AML-193 (cell line): Measurements from ENCODE around the gene TSPAN9.
A peak's percentile ranks its signal among the peaks of the same experiment; 100 is the strongest.

Experiments used
- DNase-seq, 2 experiments: peaks; one replicate each; lab custom pipeline; 2025; lab: John Stamatoyannopoulos, UW

TSPAN9 gene

GRCh38 chr12:3296409-3296701 lies 219.2 kb downstream of the TSPAN9 start:
- no peak for DNase-seq

DNA sequence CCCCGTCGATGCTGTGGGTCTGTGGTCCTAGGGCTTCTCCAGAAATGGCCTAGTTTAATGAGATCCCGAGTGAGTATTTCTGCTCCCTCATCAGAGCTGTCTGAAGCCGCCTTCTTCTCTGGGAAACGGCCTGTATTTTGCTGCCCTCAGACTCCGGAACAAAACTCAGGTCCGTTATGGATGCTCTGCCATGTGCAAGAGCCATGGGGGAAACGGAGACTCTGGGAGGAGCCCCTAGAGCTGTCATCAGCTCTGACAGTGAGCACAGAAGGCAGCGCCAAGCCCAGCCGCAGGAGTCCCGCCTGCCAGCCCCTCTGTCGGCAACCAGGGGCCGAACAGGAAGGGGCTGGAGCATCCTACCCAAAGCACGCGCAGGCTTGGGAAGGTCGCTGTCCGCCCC lies 221.4 kb downstream of the TSPAN9 start:
- DNase-seq: no peak

GRCh38 chr12:3299929-3300832 lies 223.0 kb downstream of the TSPAN9 start:
- DNase-seq: peak; percentile 50 to 56

GRCh38 chr12:3300833-3301401 lies 223.7 kb downstream of the TSPAN9 start:
- no peak for DNase-seq

DNA sequence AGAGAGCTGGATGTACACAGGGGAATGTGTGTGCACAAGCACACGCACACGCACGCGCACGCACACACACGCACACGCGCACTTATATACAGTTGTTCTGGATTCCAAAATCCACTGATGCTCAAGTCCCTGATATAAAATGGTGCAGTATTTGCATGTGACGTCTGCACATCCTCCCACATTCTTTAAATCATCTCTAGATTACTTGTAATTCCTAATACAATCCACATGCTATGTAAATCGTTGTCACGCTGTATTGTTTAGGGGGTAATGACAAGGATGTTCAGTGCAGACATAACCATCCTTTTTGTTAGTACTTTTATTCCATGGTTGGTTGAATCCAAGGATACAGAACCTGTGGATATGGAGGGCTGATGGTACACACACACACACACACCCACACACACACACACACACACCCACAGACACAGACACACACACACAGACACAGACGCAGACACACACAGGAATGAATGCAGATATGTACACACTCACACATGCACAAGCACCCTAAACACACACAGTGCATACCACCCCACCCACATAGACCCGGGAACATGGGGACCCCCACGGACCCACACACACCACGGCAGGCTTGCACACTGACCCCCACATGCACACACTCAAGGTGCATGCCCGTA lies 225.3 kb downstream of the TSPAN9 start:
- no peak for DNase-seq

- no peak for DNase-seq
These were observed 226.4 kb downstream of the TSPAN9 start for GRCh38 chr12:3303410-3304136.

GRCh38 chr12:3304436-3305165 lies 227.4 kb downstream of the TSPAN9 start:
- DNase-seq: no peak

GRCh38 chr12:3305464-3305863 lies 228.3 kb downstream of the TSPAN9 start:
- DNase-seq: no peak

DNA sequence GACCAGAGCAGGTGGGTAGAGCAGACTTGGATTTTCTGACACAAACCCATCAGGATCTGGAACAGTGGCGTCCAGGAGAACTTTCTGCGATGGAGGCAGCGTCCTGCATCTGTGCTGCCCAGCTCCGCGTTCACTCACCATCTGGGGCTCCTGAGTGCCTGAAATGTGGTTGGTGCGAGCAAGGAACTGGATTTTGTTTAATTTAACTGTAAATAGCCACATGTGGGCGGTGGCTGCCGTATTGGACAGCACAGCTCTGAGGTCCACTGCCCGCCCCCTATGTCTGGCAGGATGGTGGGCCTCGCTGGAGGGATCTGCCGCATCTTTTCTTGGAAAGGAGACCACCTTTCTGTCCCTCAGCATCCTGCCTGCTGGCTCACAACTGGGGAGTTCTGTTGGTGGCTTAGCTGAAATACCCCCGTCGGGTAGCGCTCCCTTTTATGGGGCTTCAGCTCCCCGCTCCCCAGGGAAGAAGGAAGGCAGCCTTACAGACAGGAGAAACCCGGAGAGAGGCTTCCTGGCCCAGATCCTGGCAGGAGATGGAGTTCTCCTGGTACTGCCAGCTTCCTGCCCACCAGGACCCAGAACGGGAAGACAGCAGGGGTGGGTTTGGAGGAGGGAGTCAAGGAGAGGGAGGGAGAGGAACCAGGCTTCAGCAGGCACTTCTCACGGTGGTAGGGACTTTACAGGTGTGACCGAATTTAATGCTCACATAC lies 228.9 kb downstream of the TSPAN9 start:
- DNase-seq: no peak

- DNase-seq: no peak
These were observed 230.2 kb downstream of the TSPAN9 start for GRCh38 chr12:3307389-3307788.

GRCh38 chr12:3308063-3308462 lies 230.9 kb downstream of the TSPAN9 start:
- no peak for DNase-seq

DNA sequence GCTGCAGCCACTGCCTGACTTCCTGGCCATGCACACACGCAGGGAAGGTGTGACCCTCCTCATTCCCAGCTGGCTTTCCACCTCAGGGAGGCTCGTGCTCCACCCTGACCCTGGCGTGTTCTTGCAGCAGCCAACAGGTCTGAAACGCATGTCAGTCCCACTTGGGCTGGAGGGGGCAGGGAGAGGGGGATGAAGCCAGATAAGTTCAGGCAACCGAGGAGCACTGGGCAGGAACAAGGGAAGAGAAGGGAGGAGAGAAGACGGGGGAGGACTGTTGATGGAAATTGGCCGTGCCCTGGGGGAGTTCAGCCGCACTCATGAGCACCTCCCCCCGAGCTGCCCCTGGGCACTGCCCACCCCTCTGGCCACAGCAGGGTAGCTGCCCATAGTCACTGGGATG lies 231.4 kb downstream of the TSPAN9 start:
- DNase-seq: no peak

DNA sequence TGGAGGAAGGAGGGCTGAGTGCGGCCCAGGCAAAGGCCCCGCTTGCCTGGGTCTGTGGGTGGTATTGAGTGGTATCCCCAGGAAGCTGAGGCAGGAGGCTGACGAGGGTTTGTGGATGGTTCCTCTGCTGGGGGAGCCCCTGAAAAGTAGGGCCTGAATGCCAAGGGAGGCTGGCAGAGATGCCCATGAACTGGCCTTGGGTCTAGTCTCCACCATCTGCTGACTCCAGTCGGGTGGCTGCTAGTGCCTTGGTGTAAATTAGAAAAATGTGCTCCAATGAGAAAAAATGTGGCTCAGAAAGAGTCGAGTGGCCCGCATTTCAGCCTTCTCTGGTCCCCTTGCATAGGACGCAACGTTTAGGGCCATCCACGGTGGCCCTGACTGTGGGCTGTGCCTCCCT lies 232.6 kb downstream of the TSPAN9 start:
- no peak for DNase-seq

GRCh38 chr12:3310271-3311026 lies 233.3 kb downstream of the TSPAN9 start:
- no peak for DNase-seq

- DNase-seq: no peak
These were observed 233.8 kb downstream of the TSPAN9 start for GRCh38 chr12:3311027-3311402.

DNA sequence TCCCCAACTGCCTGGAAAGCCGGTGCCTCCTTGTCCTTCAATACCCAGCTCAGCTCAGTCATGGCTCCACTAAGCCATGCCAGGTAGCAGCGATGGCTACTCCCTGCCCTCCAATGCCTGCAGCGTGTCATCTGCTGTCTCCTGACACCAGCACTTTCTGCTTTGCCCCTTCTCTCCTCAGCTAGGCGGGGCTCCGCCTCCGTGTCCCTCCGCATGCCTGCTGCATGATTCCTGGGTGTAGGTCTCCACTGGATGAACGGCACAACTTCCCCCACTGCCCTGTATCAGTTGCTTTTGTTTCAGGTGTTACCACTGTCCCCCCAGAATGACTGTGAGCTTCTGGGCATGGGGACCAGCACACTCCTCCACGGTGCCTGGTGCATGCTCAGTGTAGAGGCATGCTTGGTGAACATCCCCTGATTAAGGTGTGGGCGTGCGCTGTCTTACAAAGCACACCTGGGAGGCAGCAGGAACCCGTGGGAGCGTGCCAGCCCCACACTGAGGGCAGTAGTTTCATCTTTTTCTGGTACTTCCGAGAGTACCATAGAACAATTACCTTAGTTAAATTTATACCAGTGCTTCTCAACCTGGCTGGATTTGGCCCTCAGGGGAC lies 234.4 kb downstream of the TSPAN9 start:
- DNase-seq: no peak

- no peak for DNase-seq
These were observed 235.9 kb downstream of the TSPAN9 start for GRCh38 chr12:3313066-3313465.

- DNase-seq: peak; percentile 8 to 28
These were observed 236.8 kb downstream of the TSPAN9 start for GRCh38 chr12:3313675-3314663.

DNA sequence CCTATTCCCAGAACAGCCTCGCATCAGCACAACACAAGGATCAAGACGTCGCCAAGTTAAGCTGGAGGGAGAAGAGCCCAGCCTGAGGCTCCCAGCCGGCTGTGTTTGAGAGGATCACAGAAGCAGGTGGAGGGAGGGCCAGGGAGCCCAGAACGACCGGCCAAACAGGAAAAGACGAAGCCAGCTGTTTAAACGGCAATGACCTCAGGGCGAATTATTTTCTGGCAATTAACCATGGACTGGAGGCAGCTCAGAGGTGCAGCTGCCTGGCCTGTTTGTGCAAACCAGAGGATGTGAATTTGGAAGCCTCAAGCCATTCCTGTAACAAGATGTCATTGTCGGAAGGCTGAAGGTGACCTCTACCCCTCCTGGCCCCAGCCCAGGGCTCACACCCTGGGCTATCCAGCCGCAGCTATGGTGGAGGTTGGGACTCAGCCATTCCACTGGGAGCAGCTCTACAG lies 238.1 kb downstream of the TSPAN9 start:
- no peak for DNase-seq
